Cerebellar cortex (tissue), 1 donor: ENCODE results near the gene KIF17.

Experiments
- DNase-seq: peaks from one replicate; pipeline ENCODE4 v3.0.0-alpha.2; 2015; ENCODE audit warnings: low spot score

KIF17 gene

GRCh38 chr1:20660847-20661206 is 57.0 kb downstream of the KIF17 start:
- DNase-seq: no peak

GRCh38 chr1:20660363-20660762 is 57.4 kb downstream of the KIF17 start:
- no peak for DNase-seq

- DNase-seq: no peak
Observed at GRCh38 chr1:20658166-20658915, 59.5 kb downstream of the KIF17 start.

GRCh38 chr1:20657024-20657423 is 60.8 kb downstream of the KIF17 start:
- no peak for DNase-seq

DNA sequence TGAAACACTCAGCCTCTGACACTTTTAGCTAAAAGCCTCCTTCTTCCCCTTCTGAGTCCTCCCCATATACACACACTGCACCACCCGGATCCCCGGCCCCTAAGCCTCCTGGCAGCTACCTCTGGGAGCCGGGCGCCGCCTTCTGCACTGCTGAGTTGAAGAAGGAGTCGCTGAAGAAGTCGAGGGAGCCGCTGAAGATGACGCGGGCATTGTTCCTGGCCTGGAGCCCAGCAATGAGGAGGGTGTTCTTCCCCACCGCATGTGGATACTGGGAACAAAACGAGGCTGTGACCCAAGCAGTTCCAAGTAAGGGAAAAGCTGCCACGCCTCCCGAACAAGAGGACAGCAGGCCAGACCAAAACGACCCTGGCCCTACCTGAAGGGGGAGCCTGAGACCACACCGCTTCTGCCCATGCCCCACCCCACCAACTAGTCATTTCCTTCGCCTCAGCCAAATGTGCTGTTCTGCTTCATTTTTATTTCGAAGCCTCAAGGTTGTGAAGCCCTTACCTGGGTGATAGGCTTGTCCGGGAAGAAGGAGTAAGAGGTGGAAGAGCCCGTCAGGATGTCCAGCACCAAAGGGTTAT is 63.6 kb downstream of the KIF17 start:
- no peak for DNase-seq

GRCh38 chr1:20652300-20652699 is 65.5 kb downstream of the KIF17 start:
- DNase-seq: no peak

DNA sequence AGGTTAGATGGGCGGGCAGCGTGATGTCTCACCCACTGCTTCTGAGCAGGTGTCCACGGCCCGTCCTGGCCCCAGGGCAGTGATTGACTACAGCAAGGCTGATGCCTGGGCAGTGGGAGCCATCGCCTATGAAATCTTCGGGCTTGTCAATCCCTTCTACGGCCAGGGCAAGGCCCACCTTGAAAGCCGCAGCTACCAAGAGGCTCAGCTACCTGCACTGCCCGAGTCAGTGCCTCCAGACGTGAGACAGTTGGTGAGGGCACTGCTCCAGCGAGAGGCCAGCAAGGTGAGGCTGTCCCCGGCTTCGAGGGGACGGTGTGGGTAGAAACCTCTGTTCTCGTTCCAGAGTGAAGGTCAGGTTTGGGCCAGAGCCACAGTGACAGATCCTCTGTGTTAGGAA is 68.9 kb downstream of the KIF17 start:
- DNase-seq: no peak

DNA sequence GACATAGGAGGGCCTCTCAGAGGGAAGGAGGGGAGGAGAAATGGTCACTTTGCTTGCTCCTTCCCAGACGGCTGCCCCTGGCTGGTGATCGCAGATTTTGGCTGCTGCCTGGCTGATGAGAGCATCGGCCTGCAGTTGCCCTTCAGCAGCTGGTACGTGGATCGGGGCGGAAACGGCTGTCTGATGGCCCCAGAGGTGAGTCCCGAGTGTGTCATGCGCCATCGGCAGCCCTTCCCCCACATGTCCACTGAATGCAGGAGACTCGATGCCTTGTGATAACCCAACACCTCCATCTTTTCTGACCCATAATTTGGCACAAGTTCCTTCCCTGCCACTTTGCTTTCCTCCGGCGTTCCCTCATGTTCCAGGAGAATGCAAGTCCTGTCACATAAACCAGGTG is 69.4 kb downstream of the KIF17 start:
- no peak for DNase-seq

GRCh38 chr1:20645414-20645813 is 72.4 kb downstream of the KIF17 start:
- no peak for DNase-seq

DNA sequence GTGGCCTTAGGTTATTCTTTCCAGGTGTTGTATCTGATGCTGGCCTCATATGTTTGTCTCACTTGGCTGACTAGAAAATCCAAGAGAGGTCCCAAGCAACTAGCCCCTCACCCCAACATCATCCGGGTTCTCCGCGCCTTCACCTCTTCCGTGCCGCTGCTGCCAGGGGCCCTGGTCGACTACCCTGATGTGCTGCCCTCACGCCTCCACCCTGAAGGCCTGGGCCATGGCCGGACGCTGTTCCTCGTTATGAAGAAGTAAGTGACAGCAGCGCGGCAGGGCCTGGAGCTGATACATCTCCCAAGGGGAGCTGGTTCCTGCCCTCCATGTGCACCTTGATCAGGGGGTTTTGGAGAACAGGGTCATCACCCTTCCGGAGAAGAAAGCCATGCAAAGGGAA is 73.4 kb downstream of the KIF17 start:
- no peak for DNase-seq

DNA sequence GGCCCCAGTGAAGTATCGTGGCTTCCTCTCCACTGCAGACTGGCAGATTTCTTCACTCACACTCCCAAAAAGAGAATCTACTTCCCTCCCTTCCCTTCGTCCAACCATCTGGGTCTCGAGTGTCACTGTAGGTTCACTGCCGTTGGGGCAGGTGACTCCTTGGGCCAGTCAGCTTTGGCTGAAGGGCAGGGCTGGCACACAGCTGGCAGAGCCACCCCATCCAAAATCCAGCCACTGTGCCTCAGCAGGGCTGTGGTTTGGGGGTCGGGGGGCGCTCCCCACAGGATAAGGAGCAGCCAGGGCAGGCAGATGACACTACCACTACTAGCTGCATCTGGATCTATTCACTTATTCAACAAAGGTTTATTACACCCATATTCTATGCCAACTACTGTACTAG is 74.7 kb downstream of the KIF17 start:
- DNase-seq: no peak

DNA sequence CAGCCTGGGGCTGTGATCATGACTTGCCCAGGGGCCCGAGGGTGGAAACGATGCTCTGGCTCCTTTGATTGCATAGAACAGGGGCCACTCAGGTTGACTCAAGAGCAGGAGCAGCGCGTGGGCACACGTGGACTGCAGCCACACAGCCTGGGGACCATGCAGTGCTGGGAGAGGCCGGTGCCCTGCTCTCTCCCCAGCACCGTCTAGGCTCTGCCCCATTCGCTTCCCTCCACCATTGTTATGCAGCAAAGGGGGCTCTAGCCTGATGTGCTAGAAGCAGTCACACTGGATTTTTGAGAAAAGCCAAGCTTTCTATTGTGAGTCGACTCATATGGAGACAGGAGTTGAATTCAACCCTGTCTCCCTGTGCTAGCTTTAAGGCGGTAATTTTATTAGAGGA is 75.8 kb downstream of the KIF17 start:
- DNase-seq: no peak

- peak; percentile 69 for DNase-seq
Observed at GRCh38 chr1:20640183-20640597, 77.6 kb downstream of the KIF17 start.

DNA sequence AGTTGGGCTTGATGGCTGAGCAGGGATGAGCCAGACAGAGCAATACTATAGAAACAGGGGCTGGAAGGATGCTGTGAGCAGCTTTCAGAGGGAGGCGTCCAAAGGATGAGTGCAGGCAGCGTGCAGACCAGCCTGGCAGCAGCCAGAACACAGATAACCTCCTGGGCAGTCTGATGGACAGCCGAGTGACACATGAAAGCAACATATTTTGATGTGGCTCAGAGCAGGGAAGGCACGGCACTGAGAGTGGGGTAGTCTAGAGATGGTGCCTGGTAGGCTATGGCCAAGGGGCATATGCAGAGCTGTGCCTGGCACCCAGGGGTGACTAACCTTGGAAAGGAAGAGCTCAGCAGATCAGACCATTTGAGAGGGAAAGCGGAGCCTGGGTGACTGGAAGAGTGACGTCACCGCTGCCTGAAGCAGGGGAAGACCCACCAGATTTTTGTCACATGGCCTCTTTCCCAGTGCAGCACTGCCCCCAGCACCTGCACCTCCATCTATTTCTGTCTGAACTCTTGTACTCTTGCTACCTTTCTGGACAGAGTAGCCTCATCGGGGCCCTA is 80.9 kb downstream of the KIF17 start:
- DNase-seq: no peak

GRCh38 chr1:20634594-20635084 is 83.2 kb downstream of the KIF17 start:
- DNase-seq: peak; percentile 56

GRCh38 chr1:20634065-20634593 is 83.7 kb downstream of the KIF17 start:
- no peak for DNase-seq

DNA sequence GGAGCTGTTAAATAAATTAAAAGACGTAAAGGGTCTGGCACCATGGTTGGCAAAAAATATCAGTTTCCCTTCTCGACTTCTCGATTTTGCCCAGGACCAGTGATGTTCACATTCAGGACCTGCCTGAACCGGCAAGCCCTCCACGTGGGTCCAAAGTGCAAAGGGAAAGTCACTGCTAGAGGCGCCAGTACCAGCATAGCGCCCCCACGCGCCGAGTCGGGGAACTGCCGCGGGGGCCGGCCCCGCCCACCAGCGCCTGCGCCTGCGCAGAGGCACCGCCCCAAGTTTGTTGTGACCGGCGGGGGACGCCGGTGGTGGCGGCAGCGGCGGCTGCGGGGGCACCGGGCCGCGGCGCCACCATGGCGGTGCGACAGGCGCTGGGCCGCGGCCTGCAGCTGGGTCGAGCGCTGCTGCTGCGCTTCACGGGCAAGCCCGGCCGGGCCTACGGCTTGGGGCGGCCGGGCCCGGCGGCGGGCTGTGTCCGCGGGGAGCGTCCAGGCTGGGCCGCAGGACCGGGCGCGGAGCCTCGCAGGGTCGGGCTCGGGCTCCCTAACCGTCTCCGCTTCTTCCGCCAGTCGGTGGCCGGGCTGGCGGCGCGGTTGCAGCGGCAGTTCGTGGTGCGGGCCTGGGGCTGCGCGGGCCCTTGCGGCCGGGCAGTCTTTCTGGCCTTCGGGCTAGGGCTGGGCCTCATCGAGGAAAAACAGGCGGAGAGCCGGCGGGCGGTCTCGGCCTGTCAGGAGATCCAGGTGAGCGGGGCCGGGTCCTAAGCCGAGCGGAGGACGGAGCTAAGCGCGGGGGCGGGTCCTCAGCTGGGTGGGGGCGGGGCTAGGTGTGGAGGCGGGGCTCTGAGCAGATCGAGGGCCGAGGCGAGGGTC is 84.4 kb downstream of the KIF17 start, which contains the start of gene PINK1:
Gene PINK1 (plus strand): TSS at position 269 of the 875 bp plus-strand sequence. CDS start 91 bp downstream, at position 360.
- peak; percentile 85 for DNase-seq

DNA sequence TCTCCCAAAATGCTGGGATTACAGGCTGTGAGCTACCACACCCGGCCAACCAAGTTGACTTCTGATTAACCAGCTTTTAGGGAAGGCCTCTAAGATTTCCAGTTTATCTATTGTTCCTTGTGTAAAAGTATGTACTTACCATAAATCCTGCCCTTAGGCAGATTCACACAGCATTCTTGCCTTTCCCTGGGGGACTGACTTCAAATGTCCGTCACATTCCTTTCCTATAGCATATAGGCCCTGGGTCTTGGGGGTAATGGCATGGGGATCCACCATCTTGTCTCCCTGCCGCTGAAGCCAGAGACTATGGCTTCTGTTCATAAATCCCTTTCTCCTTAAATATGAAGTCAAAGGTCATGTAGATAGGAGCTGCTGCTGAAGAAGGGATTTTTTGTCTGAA is 85.4 kb downstream of the KIF17 start:
- DNase-seq: no peak

DNA sequence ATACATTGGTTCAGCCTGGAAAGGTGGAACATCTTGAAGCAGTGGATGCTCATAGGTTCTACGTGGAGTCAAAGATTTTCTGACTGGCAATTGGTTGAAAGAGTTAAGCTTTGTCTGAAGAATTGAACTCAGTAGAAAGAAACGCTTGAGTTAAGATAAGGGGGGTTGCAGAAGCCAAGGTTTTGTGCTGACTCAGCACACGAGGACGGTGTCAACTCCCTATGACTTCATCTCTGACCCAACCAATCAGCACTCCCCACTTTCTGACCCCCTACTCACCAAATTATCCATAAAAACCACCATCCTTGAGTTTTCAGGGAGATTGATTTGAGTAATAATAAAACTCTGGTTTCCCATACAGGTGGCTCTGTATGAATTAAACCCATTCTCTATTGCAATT is 87.1 kb downstream of the KIF17 start:
- DNase-seq: no peak

- no peak for DNase-seq
Observed at GRCh38 chr1:20626524-20626923, 91.3 kb downstream of the KIF17 start.

DNA sequence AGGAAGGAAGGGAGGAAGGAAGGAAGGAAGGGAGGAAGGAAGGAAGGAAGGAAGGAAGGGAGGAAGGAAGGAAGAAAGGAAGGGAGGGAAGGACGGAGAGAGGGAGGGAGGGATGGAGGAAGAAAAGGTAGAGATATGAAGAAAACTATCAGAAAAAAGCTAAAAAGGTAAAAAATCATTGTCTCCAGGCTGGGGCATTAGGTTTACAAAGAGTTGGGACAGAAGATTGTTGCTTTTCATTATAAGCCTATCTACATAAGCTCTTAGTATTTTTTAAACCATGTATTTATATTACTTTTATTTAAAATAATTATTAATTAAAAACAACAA is 91.7 kb downstream of the KIF17 start:
- DNase-seq: no peak
